Heart left ventricle (tissue), 13 donors: ENCODE measurements around the gene TNIK.

Experiments
- POLR2A ChIP-seq, 2 donors: fragments of 450-650 bp; IDR thresholded peaks; one replicate each; pipeline ENCODE4 v1.6.1; 2017; ENCODE audit warnings: antibody characterized with exemption in 2 of 2, mild to moderate bottlenecking in 2 of 2, moderate library complexity in 2 of 2
- TF ChIP-seq, protein P1 (sequence below), 12 donors: fragments of 200-600 bp; sonication (generic) in 4 of 12; IDR thresholded peaks; one replicate each; pipeline versions ENCODE4 v1.5.0 to v1.8.0; 2018 to 2022; ENCODE audit warnings: antibody characterized with exemption in 12 of 12, mild to moderate bottlenecking in 5 of 12
- donor health status: ischemic (EF 13 %, LVEDD 7.1; RV severe dilation, severe dysfunction).
- donor health status: DM: no; HTN: yes; CAD: no.
- donor health status: DM: no; HTN: no; CAD: no.
- donor health status: ischemic (EF 25% LVEDD 6.9; RV normal size, moderate dysfunction).
- donor health status: ischemic (EF 25% LVEDD 5.7; RV mildly dilated, moderate dysfunction).
- donor health status: ischemic (EF 35%, LVEDD 5.7; RV mildly dilated, moderate dysfunction).
- donor health status: nonischemic (EF 11% LVEDD 7.7; RV severe dilation, severe dysfunction).
- donor health status: DM: yes; HTN: yes; CAD: no.
- donor health status: PGD.
- donor health status: ischemic (EF 29% LVEDD 5.4; RV normal size, mild dysfunction).
- donor health status: nonischemic (EF 23%, LVEDD 6.1; RV moderate dilation, normal function).

DNA sequence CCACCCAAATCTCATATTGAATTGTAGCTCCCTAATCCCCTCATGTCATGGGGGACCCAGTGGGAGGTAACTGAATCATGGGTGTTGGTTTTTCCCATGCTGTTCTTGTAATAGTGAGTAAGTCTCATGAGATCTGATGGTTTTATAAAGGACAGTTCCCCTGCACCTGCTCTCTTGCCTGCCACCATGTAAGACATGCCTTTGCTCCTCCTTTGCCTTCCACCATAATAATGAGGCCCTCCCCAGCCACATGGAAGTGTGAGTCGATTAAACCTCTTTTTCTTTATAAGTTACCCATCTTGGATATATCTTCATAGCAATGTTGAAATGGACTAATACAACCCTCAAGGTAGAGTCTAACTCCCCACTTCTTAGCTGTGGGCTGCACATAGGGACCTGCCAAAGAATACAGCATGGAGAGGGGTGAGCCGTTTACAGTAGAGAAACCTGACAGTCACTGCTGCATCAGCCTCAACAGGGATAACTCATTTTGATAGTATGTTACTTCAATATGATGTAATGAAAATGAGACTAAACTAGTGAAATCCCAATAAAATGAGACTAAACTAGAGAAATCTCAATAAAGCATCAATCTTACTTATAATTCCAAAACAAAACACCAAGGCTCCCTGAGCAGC is 117.3 kb downstream of the TNIK start:
- no peak for TF ChIP-seq POLR2A (IDR thresholded peaks at IDR 0.05)
- TF ChIP-seq, protein P1, sequence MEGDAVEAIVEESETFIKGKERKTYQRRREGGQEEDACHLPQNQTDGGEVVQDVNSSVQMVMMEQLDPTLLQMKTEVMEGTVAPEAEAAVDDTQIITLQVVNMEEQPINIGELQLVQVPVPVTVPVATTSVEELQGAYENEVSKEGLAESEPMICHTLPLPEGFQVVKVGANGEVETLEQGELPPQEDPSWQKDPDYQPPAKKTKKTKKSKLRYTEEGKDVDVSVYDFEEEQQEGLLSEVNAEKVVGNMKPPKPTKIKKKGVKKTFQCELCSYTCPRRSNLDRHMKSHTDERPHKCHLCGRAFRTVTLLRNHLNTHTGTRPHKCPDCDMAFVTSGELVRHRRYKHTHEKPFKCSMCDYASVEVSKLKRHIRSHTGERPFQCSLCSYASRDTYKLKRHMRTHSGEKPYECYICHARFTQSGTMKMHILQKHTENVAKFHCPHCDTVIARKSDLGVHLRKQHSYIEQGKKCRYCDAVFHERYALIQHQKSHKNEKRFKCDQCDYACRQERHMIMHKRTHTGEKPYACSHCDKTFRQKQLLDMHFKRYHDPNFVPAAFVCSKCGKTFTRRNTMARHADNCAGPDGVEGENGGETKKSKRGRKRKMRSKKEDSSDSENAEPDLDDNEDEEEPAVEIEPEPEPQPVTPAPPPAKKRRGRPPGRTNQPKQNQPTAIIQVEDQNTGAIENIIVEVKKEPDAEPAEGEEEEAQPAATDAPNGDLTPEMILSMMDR (IDR thresholded peaks at IDR 0.05), result no peak
